Measurements from ENCODE around the gene HDX. TPM values are rescaled to one million over a fixed set of nuclear protein-coding genes. Genes with fewer than 3 reads are reported as not detected.
A peak's percentile ranks its signal among the peaks of the same experiment; 100 is the strongest.

Gene HDX
- total RNA-seq, 4 donors from 2014 or later: 5.0 to 50.2 (median 15.8) TPM

- H3K27me3 ChIP-seq: no peaks in the 10 kb centered on the region
- H3K36me3 ChIP-seq: no peaks in the 10 kb centered on the region
- peaks cover 0 to 3% of the 10 kb centered on the region in 2 donors for H3K9me3 ChIP-seq
- no peaks in the 10 kb centered on the region for H3K4me1 ChIP-seq
- intact Hi-C loops (cut with DNase I; ENCODE audit: low total_unique reads): no loop called here
- H3K27ac ChIP-seq: no peak overlapping the region
- no peak overlapping the region for H3K4me3 ChIP-seq
- no peak for TF ChIP-seq CTCF (IDR thresholded peaks at IDR 0.05)
- TF ChIP-seq POLR2A (IDR thresholded peaks at IDR 0.05): no peak
- no peak for DNase-seq
Observed at GRCh38 chrX:84453351-84454246, 48.7 kb downstream of the HDX start.

- no peak overlapping the region for H3K27ac ChIP-seq
- DNase-seq: no peak
- H3K27me3 ChIP-seq: no peaks in the 10 kb centered on the region
- intact Hi-C loops (cut with DNase I; ENCODE audit: low total_unique reads): no loop called here
- H3K36me3 ChIP-seq: no peaks in the 10 kb centered on the region
- H3K4me3 ChIP-seq: no peak overlapping the region
- no peak for TF ChIP-seq CTCF (IDR thresholded peaks at IDR 0.05)
- TF ChIP-seq POLR2A (IDR thresholded peaks at IDR 0.05): no peak
- peaks cover 0 to 6% of the 10 kb centered on the region in 2 donors for H3K9me3 ChIP-seq
- no peaks in the 10 kb centered on the region for H3K4me1 ChIP-seq
Observed at GRCh38 chrX:84441143-84441542, 61.1 kb downstream of the HDX start.

GRCh38 chrX:84415140-84415539 lies 87.1 kb downstream of the HDX start:
- H3K4me1 ChIP-seq: no peaks in the 10 kb centered on the region
- DNase-seq: no peak
- no peak overlapping the region for H3K27ac ChIP-seq
- H3K9me3 ChIP-seq: no peaks in the 10 kb centered on the region
- TF ChIP-seq CTCF (IDR thresholded peaks at IDR 0.05): no peak
- no peak for TF ChIP-seq POLR2A (IDR thresholded peaks at IDR 0.05)
- no peaks in the 10 kb centered on the region for H3K36me3 ChIP-seq
- no peak overlapping the region for H3K4me3 ChIP-seq
- peaks cover 0 to 3% of the 10 kb centered on the region in 2 donors for H3K27me3 ChIP-seq
- intact Hi-C loops (cut with DNase I; ENCODE audit: low total_unique reads): no loop called here

- intact Hi-C loops (cut with DNase I; ENCODE audit: low total_unique reads): no loop called here
- no peak for TF ChIP-seq CTCF (IDR thresholded peaks at IDR 0.05)
- TF ChIP-seq POLR2A (IDR thresholded peaks at IDR 0.05): no peak
- Histone ChIP-seq H3K4me1 (peaks cover 0 to 3% of the 10 kb centered on the region in 2 donors), H3K4me3 (peak overlapping the region in 1 of 2 donors; percentile 12), H3K27me3 (no peaks in the 10 kb centered on the region), H3K9me3 (peaks cover 0 to 6% of the 10 kb centered on the region in 2 donors), H3K36me3 (no peaks in the 10 kb centered on the region), H3K27ac (peak overlapping the region; percentile 20 to 32)
- DNase-seq: no peak
Observed at GRCh38 chrX:84363663-84364062, 138.6 kb downstream of the HDX start.

- intact Hi-C loops (cut with DNase I; ENCODE audit: low total_unique reads): no loop called here
Observed at GRCh38 chrX:84363051-84363450, 139.2 kb downstream of the HDX start.

More at GRCh38 chrX:84363051-84363450, 139.2 kb downstream of the HDX start:
- H3K27me3 ChIP-seq: no peaks in the 10 kb centered on the region
- no peak for DNase-seq
- no peak overlapping the region for H3K4me3 ChIP-seq
- TF ChIP-seq CTCF (IDR thresholded peaks at IDR 0.05) (no peak), POLR2A (IDR thresholded peaks at IDR 0.05) (no peak)
- no peaks in the 10 kb centered on the region for H3K36me3 ChIP-seq
- H3K27ac ChIP-seq: peak overlapping the region in 1 of 2 donors; percentile 32
- H3K9me3 ChIP-seq: peaks cover 0 to 5% of the 10 kb centered on the region in 2 donors
- H3K4me1 ChIP-seq: peaks cover 0 to 3% of the 10 kb centered on the region in 2 donors

Measured in uterus (tissue), 4 donors.